OCI-LY3 (cell line): ENCODE measurements around the gene TTC17.

Experiments used
- H2AFZ ChIP-seq: fragments of 200-600, 300-600 bp; shearing (Covaris generic); 2 replicates; pipeline ENCODE4 v1.6.0; 2014; ENCODE audit warnings: antibody characterized with exemption, low read depth, low read length
- H3K27ac ChIP-seq: fragments of 200-600, 300-600 bp; sonication (generic); 2 replicates; pipeline ENCODE4 v1.5.1; 2014; ENCODE audit warnings: mild to moderate bottlenecking, low read length, moderate library complexity, mixed read lengths
- H3K27me3 ChIP-seq: fragments of 200-600, 300-600 bp; sonication (generic); 2 replicates; pipeline ENCODE4 v1.6.1; 2014; ENCODE audit warnings: low read depth, low read length, mixed read lengths
- H3K36me3 ChIP-seq: fragments of 200-600, 300-600 bp; sonication (generic); replicated peaks from 2 replicates; pipeline ENCODE3; 2014; ENCODE audit warnings: low read depth, low read length, mixed read lengths
- H3K4me1 ChIP-seq: fragments of 300-600, 200-600 bp; sonication (generic); 2 replicates; pipeline ENCODE4 v1.6.1; 2014; ENCODE audit warnings: low read length, mixed read lengths
- H3K4me2 ChIP-seq: fragments of 200-600, 300-600 bp; sonication (generic); 2 replicates; pipeline ENCODE4 v1.6.1; 2014; ENCODE audit warnings: low read length, mixed read lengths
- H3K4me3 ChIP-seq: fragments of 300-600, 200-600 bp; sonication (generic); 2 replicates; pipeline ENCODE4 v1.5.1; 2014; ENCODE audit warnings: antibody characterized with exemption, mild to moderate bottlenecking, low read length, moderate library complexity
- H3K79me2 ChIP-seq: fragments of 300-600, 200-600 bp; shearing (Covaris generic); 2 replicates; pipeline ENCODE4 v1.6.1; 2014; ENCODE audit warnings: mild to moderate bottlenecking, low read length, mixed read lengths
- H3K9ac ChIP-seq: fragments of 300-600, 200-600 bp; shearing (Covaris generic); 2 replicates; pipeline ENCODE4 v1.6.0; 2014; ENCODE audit warnings: mild to moderate bottlenecking, low read length, moderate library complexity
- H3K9me3 ChIP-seq: fragments of 200-600, 300-600 bp; shearing (Covaris generic); 2 replicates; pipeline ENCODE4 v1.6.1; 2014; ENCODE audit warnings: low read length, mixed read lengths; ENCODE audit not compliant: insufficient read depth
- H4K20me1 ChIP-seq: fragments of 200-600, 300-600 bp; sonication (generic); 2 replicates; pipeline ENCODE4 v1.6.1; 2016; ENCODE audit warnings: low read length, mixed read lengths; ENCODE audit not compliant: insufficient read depth
- EZH2phosphoT487 ChIP-seq: fragments of 200-600 bp; shearing (Covaris generic); IDR thresholded peaks from 2 replicates; pipeline ENCODE4 v1.6.1; 2018; ENCODE audit warnings: antibody characterized with exemption, mixed run types, low read depth
- TF ChIP-seq, protein P1 (sequence below): fragments of 200-600, 300-600 bp; sonication (generic); IDR thresholded peaks from 2 replicates; pipeline ENCODE4 v1.5.1; 2014; ENCODE audit warnings: antibody characterized with exemption, low read length, low read depth

The TTC17 gene

GRCh38 chr11:43356336-43356735 is 2.4 kb upstream of the TTC17 start:
- Histone ChIP-seq H3K36me3 (peaks cover 2% of the 10 kb centered on the region), H3K4me2 (no peak overlapping the region), H3K4me3 (no peak overlapping the region), H2AFZ (no peak overlapping the region), H3K27me3 (no peaks in the 10 kb centered on the region), H4K20me1 (peaks cover 18% of the 10 kb centered on the region), H3K9ac (no peak overlapping the region), H3K79me2 (peaks cover 28% of the 10 kb centered on the region), H3K9me3 (no peaks in the 10 kb centered on the region), H3K4me1 (peaks cover 18% of the 10 kb centered on the region), H3K27ac (no peak overlapping the region)
- no peak for TF ChIP-seq EZH2phosphoT487
- TF ChIP-seq, protein P1, sequence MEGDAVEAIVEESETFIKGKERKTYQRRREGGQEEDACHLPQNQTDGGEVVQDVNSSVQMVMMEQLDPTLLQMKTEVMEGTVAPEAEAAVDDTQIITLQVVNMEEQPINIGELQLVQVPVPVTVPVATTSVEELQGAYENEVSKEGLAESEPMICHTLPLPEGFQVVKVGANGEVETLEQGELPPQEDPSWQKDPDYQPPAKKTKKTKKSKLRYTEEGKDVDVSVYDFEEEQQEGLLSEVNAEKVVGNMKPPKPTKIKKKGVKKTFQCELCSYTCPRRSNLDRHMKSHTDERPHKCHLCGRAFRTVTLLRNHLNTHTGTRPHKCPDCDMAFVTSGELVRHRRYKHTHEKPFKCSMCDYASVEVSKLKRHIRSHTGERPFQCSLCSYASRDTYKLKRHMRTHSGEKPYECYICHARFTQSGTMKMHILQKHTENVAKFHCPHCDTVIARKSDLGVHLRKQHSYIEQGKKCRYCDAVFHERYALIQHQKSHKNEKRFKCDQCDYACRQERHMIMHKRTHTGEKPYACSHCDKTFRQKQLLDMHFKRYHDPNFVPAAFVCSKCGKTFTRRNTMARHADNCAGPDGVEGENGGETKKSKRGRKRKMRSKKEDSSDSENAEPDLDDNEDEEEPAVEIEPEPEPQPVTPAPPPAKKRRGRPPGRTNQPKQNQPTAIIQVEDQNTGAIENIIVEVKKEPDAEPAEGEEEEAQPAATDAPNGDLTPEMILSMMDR, result no peak

- Histone ChIP-seq H2AFZ (peak overlapping the region; percentile 87), H3K9ac (peak overlapping the region; percentile 96), H3K4me2 (peak overlapping the region; percentile 73), H3K36me3 (peaks cover 5% of the 10 kb centered on the region), H3K4me1 (peaks cover 18% of the 10 kb centered on the region), H3K27ac (peak overlapping the region; percentile 89), H3K27me3 (no peaks in the 10 kb centered on the region), H4K20me1 (peaks cover 30% of the 10 kb centered on the region), H3K9me3 (no peaks in the 10 kb centered on the region), H3K4me3 (peak overlapping the region; percentile 88), H3K79me2 (peaks cover 48% of the 10 kb centered on the region)
- TF ChIP-seq, protein P1, result no peak
- no peak for TF ChIP-seq EZH2phosphoT487
Observed at GRCh38 chr11:43358279-43358800, 380 bp upstream of the TTC17 start.

DNA sequence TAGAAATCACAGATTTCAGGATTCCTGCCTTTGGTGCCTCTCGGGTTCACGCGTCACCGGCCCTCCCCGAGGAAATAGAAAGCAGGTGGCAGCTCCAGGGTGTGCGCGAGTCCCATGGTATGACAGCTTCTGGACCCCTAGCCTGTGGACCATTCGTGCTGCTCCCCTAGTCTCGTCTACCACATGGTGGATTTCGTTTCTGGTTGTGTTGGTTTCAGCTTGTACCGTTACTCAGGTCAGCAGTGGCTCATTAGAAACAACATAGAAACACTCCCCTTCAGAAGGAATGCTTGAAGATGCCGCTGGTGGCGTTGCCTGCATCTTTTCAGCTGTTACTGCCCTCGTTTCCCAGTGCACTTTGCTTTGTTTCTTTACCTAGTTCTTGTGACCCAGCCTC is 700 bp downstream of the TTC17 start:
- Histone ChIP-seq H3K4me3 (peak overlapping the region; percentile 88), H3K4me2 (peak overlapping the region; percentile 89), H2AFZ (peak overlapping the region; percentile 54; the same call in 1 of the 2 replicates), H4K20me1 (peaks cover 34% of the 10 kb centered on the region), H3K4me1 (peaks cover 18% of the 10 kb centered on the region), H3K9me3 (no peaks in the 10 kb centered on the region), H3K79me2 (peaks cover 59% of the 10 kb centered on the region), H3K27ac (peak overlapping the region; percentile 89), H3K36me3 (peaks cover 10% of the 10 kb centered on the region), H3K9ac (peak overlapping the region; percentile 96), H3K27me3 (no peaks in the 10 kb centered on the region)
- TF ChIP-seq EZH2phosphoT487, result no peak
- TF ChIP-seq, protein P1, result 0 out of 2 replicates have a peak, but pooled peaks have one; percentile 7

DNA sequence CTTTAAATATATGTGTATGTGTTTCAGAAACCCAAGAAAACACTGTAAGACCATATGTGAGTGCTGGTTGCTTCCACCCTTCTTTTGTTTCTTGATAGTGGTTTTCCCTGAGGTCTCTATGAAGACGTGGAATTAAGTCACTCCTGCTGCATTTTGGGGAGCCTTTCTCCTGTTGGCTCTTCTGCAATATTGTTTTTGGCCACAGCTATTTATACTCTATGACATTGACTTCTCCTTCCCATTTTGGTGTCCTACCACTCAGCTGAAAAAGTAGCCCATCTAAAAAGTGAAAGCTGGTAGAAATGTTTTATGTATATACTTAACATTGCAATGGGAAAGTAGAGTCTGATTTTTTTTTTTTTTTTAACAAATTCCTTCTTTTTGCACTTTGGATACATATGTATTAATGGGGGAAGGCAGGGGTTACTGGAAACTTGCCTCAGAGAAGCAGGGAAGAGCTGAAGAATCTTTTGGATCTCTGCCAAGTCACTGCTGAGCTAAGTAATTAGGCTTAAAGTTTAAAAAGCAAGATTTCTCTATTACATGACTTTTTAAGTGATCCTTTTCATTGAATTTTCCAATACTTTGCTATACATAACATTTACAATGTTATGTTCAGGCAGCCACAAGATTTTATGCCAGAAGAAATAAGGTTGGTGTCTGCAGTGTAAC is 1.8 kb downstream of the TTC17 start:
- peaks cover 12% of the 10 kb centered on the region for H3K36me3 ChIP-seq
- peaks cover 34% of the 10 kb centered on the region for H4K20me1 ChIP-seq
- H3K9me3 ChIP-seq, result no peaks in the 10 kb centered on the region
- TF ChIP-seq EZH2phosphoT487, result no peak
- TF ChIP-seq, protein P1, result no peak
- no peak overlapping the region for H2AFZ ChIP-seq
- H3K4me3 ChIP-seq, result peak overlapping the region; percentile 88
- peak overlapping the region; percentile 89 for H3K4me2 ChIP-seq
- peaks cover 69% of the 10 kb centered on the region for H3K79me2 ChIP-seq
- H3K27ac ChIP-seq, result peak overlapping the region; percentile 89; the same call in 1 of the 2 replicates
- no peaks in the 10 kb centered on the region for H3K27me3 ChIP-seq
- H3K4me1 ChIP-seq, result peaks cover 18% of the 10 kb centered on the region
- H3K9ac ChIP-seq, result peak overlapping the region; percentile 96
